SH-SY5Y (cell line): ENCODE results near the gene MTR.

ENCODE experiments used
- GATA2 ChIP-seq: IDR thresholded peaks from 2 replicates; pipeline ENCODE4 v1.6.1; 2011; ENCODE audit warnings: mild to moderate bottlenecking, low read depth, low read length
- GATA3 ChIP-seq: IDR thresholded peaks from 2 replicates; pipeline ENCODE4 v1.6.1; 2011; ENCODE audit warnings: low read depth, mild to moderate bottlenecking, low read length, moderate library complexity

GRCh38 chr1:236753516-236753915, 41.6 kb upstream of the MTR start:
- TF ChIP-seq GATA2: no peak
- no peak for TF ChIP-seq GATA3
